Measurements from ENCODE around the gene RELA.
A peak's percentile ranks its signal among the peaks of the same experiment; 100 is the strongest.
"Not testable (repeated sequence)": the region's sequence is repeated elsewhere in the genome, so short reads cannot be mapped to it uniquely, and the experiment has no call there.

Gene RELA

DNA sequence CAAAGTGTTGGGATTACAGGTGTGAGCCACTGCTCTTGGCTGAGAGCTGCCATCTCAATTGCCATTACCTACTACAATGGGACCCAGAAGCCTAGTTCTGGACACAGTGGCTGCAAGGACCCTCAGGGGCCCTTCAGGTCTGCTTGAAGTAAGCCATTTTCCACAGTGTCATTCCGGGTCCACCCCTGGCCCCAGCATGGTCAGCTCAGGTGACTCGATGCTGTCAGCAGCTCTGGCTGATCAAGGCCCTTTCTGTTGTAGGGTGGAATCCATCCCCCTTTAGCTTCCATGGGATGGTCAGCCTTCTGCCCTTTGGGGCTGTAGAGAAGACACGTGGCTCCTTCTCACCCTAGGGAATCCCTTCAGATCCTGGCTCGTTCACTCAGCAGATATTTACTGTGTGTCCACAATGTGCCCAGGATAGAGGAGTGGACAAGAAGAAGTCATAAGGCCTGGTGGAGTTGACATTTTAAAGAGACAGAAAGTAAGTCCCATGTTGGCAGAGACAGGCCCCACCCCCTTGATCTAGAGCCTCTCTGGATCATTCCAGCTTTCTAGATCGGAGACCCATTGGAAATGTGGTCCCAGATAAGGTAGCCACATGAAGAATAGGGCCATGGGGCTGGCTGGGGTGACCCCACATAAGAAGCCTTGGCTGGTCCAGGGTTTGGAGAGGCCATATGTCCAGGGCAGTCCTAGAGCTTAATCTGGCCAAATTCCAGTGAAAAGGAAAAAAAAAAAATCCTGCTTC is 34.3 kb upstream of the RELA start:
- no peaks in the 10 kb centered on the region for H3K27me3 ChIP-seq (ENCODE audit: control insufficient read depth, insufficient read depth, low read length)
- H3K4me3 ChIP-seq (ENCODE audit: low read length), result no peak overlapping the region
- H3K36me3 ChIP-seq (ENCODE audit: control insufficient read depth, insufficient read depth, low read length), result no peaks in the 10 kb centered on the region
- no peak overlapping the region for H3K27ac ChIP-seq (ENCODE audit: low read depth, low read length)
- H3K9ac ChIP-seq (ENCODE audit: low read length), result no peak overlapping the region
- no peaks in the 10 kb centered on the region for H3K4me1 ChIP-seq (ENCODE audit: control insufficient read depth, insufficient read depth, low read length)

- no peak overlapping the region for H3K4me3 ChIP-seq (ENCODE audit: low read length)
- H3K27ac ChIP-seq (ENCODE audit: low read depth, low read length), result no peak overlapping the region
- no peaks in the 10 kb centered on the region for H3K27me3 ChIP-seq (ENCODE audit: control insufficient read depth, insufficient read depth, low read length)
- no peaks in the 10 kb centered on the region for H3K4me1 ChIP-seq (ENCODE audit: control insufficient read depth, insufficient read depth, low read length)
- no peak overlapping the region for H3K9ac ChIP-seq (ENCODE audit: low read length)
- H3K36me3 ChIP-seq (ENCODE audit: control insufficient read depth, insufficient read depth, low read length), result no peaks in the 10 kb centered on the region
Measured at GRCh38 chr11:65695459-65696241, 32.9 kb upstream of the RELA start.

DNA sequence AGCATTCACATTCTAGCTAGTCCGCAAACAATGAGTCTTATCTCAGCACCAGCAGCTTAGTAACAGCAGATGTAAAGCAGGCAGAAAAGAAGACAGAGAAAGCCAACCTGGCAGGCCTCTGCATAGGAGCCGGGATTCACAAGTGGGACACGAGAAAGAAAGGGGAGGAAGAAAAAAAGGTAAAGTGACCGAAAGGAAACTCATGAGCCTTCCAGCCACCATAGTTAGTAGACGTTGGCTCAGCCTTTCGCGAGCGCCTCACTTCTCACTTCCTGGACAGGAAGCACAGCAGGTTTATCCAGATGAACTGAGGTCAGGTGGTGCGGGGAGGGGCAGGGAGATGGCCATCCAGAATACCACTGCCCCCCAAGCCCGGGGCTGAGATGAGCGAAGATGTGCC is 29.7 kb upstream of the RELA start:
- H3K36me3 ChIP-seq (ENCODE audit: control insufficient read depth, insufficient read depth, low read length), result no peaks in the 10 kb centered on the region
- no peak overlapping the region for H3K9ac ChIP-seq (ENCODE audit: low read length)
- H3K4me3 ChIP-seq (ENCODE audit: low read length), result no peak overlapping the region
- H3K27ac ChIP-seq (ENCODE audit: low read depth, low read length), result no peak overlapping the region
- H3K4me1 ChIP-seq (ENCODE audit: control insufficient read depth, insufficient read depth, low read length), result no peaks in the 10 kb centered on the region
- no peaks in the 10 kb centered on the region for H3K27me3 ChIP-seq (ENCODE audit: control insufficient read depth, insufficient read depth, low read length)

DNA sequence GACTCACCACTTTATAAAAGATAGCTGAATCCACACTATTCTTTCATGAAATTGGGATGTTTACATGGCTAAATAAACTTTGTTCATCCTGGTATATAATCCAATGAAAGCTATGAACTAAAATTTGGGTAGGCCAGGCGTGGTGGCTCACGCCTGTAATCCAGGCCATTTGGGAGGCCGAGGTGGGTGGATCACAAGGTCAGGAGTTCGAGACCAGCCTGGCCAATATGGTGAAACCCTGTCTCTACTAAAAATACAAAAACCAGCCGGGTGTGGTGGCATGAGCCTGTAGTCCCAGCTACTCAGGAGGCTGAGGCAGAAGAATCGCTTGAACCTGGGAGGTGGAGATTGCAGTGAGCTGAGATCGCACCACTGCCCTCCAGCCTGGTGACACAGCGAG is 29.1 kb upstream of the RELA start:
- H3K27me3 ChIP-seq (ENCODE audit: control insufficient read depth, insufficient read depth, low read length); H3K4me3 ChIP-seq (ENCODE audit: low read length); H3K36me3 ChIP-seq (ENCODE audit: control insufficient read depth, insufficient read depth, low read length); H3K4me1 ChIP-seq (ENCODE audit: control insufficient read depth, insufficient read depth, low read length); H3K9ac ChIP-seq (ENCODE audit: low read length); H3K27ac ChIP-seq (ENCODE audit: low read depth, low read length): not testable (repeated sequence)

DNA sequence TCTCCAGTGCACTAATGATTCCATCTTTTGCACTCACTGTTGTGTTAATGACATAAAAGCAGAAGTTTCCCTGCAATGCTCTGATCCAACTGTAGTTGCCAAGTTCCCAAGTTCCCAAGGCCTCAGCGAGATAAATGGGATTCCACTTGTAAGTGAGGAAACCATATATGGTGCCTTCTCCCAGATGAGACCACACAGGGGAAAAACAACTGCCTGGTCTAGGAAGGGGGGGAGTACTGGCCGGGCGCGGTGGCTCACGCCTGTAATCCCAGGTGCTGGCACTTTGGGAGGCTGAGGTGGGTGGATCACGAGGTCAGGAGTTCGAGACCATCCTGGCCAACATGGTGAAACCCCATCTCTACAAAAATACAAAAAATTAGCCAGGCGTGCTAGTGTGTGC is 23.3 kb upstream of the RELA start:
- Histone ChIP-seq H3K27me3 (ENCODE audit: control insufficient read depth, insufficient read depth, low read length) (no peaks in the 10 kb centered on the region), H3K9ac (ENCODE audit: low read length) (no peak overlapping the region), H3K27ac (ENCODE audit: low read depth, low read length) (peak overlapping the region; percentile 71), H3K36me3 (ENCODE audit: control insufficient read depth, insufficient read depth, low read length) (no peaks in the 10 kb centered on the region), H3K4me1 (ENCODE audit: control insufficient read depth, insufficient read depth, low read length) (peaks cover 2% of the 10 kb centered on the region), H3K4me3 (ENCODE audit: low read length) (no peak overlapping the region)

- not testable (repeated sequence) for H3K27me3 ChIP-seq (ENCODE audit: control insufficient read depth, insufficient read depth, low read length); H3K27ac ChIP-seq (ENCODE audit: low read depth, low read length); H3K4me1 ChIP-seq (ENCODE audit: control insufficient read depth, insufficient read depth, low read length); H3K4me3 ChIP-seq (ENCODE audit: low read length); H3K36me3 ChIP-seq (ENCODE audit: control insufficient read depth, insufficient read depth, low read length); H3K9ac ChIP-seq (ENCODE audit: low read length)
Measured at GRCh38 chr11:65683480-65683879, 20.8 kb upstream of the RELA start.

- H3K36me3 ChIP-seq (ENCODE audit: control insufficient read depth, insufficient read depth, low read length), result no peaks in the 10 kb centered on the region
- H3K27ac ChIP-seq (ENCODE audit: low read depth, low read length), result no peak overlapping the region
- no peaks in the 10 kb centered on the region for H3K4me1 ChIP-seq (ENCODE audit: control insufficient read depth, insufficient read depth, low read length)
- H3K27me3 ChIP-seq (ENCODE audit: control insufficient read depth, insufficient read depth, low read length), result no peaks in the 10 kb centered on the region
- H3K9ac ChIP-seq (ENCODE audit: low read length), result no peak overlapping the region
- no peak overlapping the region for H3K4me3 ChIP-seq (ENCODE audit: low read length)
Measured at GRCh38 chr11:65680192-65680743, 17.6 kb upstream of the RELA start.

GRCh38 chr11:65672982-65673381 is 10.3 kb upstream of the RELA start:
- H3K9ac ChIP-seq (ENCODE audit: low read length), result no peak overlapping the region
- no peaks in the 10 kb centered on the region for H3K36me3 ChIP-seq (ENCODE audit: control insufficient read depth, insufficient read depth, low read length)
- no peak overlapping the region for H3K27ac ChIP-seq (ENCODE audit: low read depth, low read length)
- no peak overlapping the region for H3K4me3 ChIP-seq (ENCODE audit: low read length)
- H3K27me3 ChIP-seq (ENCODE audit: control insufficient read depth, insufficient read depth, low read length), result no peaks in the 10 kb centered on the region
- H3K4me1 ChIP-seq (ENCODE audit: control insufficient read depth, insufficient read depth, low read length), result no peaks in the 10 kb centered on the region

DNA sequence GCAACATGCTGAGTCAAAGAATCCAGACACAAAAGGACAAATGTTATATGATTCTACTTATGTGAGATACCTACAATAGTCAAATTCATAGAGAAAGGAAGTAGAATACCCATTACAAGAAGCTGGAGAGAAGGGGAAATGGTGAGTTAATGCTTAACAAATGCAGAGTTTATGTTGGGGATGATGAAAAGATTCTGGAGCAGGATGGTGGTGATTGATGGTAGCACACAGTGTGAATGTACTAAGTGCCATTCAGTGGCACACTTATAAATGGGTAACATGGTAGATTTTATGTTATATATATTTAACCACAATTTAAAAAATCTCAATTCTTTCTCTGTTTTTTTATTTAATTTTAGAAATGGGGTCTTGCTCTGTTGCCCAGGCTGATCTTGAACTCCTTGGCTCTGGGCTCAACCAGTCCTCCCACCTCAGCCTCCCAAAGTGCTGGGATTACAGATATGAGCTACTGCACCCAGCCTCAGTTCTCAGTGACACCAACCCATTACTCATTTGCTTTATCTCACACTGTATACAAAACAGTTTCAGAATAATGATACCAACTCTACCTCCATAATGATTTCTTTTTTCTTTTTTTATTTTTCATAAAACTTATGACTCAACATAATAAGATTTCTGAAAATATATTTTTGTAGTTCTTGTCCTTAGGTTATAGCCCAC is 9.6 kb upstream of the RELA start:
- Histone ChIP-seq H3K4me3 (ENCODE audit: low read length) (no peak overlapping the region), H3K27me3 (ENCODE audit: control insufficient read depth, insufficient read depth, low read length) (no peaks in the 10 kb centered on the region), H3K27ac (ENCODE audit: low read depth, low read length) (no peak overlapping the region), H3K36me3 (ENCODE audit: control insufficient read depth, insufficient read depth, low read length) (no peaks in the 10 kb centered on the region), H3K9ac (ENCODE audit: low read length) (no peak overlapping the region), H3K4me1 (ENCODE audit: control insufficient read depth, insufficient read depth, low read length) (no peaks in the 10 kb centered on the region)

DNA sequence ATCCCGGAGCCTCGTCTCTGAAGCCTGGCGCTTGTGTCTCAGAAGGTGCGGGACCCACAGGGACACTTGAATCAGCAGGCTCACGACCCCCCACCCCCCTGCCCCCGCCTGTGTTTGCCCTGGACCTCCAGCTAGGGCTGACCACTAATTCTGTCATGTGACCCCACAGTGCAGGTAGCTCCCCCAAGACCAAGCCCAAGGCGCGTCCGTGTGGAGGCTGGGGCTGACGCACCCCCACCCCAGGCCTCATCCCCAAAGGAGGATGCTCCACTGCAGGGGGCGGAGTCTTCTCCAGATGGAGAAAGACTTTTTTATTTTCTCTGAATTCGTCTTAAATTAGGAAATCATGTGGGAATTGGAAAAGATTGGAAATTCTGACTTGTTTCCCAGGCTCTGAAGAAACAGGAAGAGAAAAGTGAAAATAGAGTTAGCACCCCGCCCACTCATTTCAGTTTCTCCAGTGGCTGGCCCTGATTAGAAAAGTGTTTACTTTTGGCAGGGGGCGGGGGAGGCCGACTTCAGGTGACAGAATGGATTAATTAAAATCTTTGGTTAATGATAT is 1.0 kb upstream of the RELA start:
- H3K36me3 ChIP-seq (ENCODE audit: control insufficient read depth, insufficient read depth, low read length), result peaks cover 21% of the 10 kb centered on the region
- peaks cover 20% of the 10 kb centered on the region for H3K4me1 ChIP-seq (ENCODE audit: control insufficient read depth, insufficient read depth, low read length)
- H3K4me3 ChIP-seq (ENCODE audit: low read length), result peak overlapping the region; percentile 95
- peak overlapping the region; percentile 98 for H3K9ac ChIP-seq (ENCODE audit: low read length)
- no peaks in the 10 kb centered on the region for H3K27me3 ChIP-seq (ENCODE audit: control insufficient read depth, insufficient read depth, low read length)
- peak overlapping the region; percentile 98 for H3K27ac ChIP-seq (ENCODE audit: low read depth, low read length)

DNA sequence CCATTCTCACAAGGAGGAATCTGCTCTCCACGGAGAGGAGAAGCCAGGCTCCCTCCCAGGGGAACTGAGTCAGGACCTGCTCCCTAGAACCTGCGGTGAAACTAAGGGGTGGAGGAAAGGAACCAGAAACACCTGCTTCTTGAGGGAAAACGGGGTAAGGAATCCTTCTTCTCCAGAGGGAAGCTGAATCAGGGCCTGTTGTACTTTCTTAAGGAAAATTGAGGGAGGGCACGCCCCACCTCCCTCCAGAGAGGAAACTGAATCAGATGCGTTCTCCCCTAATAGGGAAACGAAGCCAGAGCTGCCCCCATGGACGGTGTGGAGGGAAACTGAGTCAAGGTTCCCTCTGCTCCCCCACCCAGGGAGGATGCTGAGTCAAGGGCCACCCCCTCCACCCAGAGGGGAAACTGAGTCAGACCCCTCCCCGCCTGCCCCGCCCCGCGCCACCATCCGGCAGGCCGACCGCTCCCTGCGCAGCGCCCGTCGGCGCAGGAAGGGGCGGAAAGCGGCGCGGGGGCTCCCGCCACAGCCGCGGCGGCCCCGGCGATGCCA is 393 bp downstream of the RELA start:
- Histone ChIP-seq H3K4me1 (ENCODE audit: control insufficient read depth, insufficient read depth, low read length) (peaks cover 20% of the 10 kb centered on the region), H3K4me3 (ENCODE audit: low read length) (peak overlapping the region; percentile 95), H3K9ac (ENCODE audit: low read length) (peak overlapping the region; percentile 96), H3K36me3 (ENCODE audit: control insufficient read depth, insufficient read depth, low read length) (peaks cover 35% of the 10 kb centered on the region), H3K27me3 (ENCODE audit: control insufficient read depth, insufficient read depth, low read length) (no peaks in the 10 kb centered on the region), H3K27ac (ENCODE audit: low read depth, low read length) (peak overlapping the region; percentile 98)
